Smooth muscle cell of the pulmonary artery (primary cell): ENCODE measurements around the gene INF2. TPM values are rescaled to one million over a fixed set of nuclear protein-coding genes. Genes with fewer than 3 reads are reported as not detected.

Source experiments
- total RNA-seq: library from RNA; depleted of rRNA; stranded (reverse); fragments of >200 nt; gene quantifications from 2 replicates; pipeline ENCODE4 v1.2.3, GENCODE V29; 2014

Gene INF2
- 82.4 and 103 TPM in 2 replicates for total RNA-seq

DNA sequence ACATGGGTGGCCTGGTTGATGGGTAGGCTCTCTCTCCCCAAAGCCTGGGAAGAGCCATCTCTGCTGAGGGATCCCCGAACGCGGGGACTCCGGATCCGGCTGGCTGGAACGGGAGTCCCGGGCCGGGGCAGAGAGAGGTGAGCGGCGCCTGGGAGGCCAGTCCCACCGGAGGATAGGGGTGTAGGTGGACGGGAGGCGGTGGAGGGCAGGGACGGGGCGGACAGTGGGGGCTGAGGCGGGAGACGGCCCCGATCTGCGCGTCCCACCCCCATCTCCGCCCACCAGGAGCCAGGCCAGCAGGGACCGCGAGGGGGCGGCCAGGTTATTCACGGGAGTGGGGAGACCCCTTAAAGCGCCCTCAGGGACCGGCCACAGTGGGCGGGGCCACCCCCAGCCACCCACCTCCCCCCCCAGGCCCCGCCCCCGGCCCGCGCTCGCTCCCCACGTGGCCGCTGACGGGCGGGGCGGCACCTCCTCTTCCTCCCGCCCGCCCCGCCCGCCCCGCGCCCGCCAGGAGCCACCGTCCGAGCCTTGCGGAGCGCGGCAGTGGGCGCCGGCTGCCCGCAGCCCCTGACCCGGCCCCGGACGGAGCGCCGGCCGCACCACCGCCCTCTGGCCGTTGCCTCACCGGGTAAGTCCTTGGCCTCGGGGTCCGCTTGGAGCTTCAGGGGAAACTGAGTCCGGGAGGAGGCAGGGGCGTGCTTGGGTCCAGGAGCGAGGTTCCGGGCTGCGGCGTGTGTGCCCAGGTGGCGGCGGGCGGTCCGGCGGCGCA lies at the start of gene INF2:
Gene INF2, plus strand, starts transcription at position 510 of the 772 bp plus-strand sequence. CDS start 11,748 bp downstream, outside the sequence.

GRCh38 chr14:104723651-104724406 lies 34.4 kb downstream of the INF2 start, which contains the start of gene ADSS1:
Gene ADSS1, plus strand, starts transcription at chr14:104724229. Its CDS starts 42 bp downstream, at chr14:104724271.

DNA sequence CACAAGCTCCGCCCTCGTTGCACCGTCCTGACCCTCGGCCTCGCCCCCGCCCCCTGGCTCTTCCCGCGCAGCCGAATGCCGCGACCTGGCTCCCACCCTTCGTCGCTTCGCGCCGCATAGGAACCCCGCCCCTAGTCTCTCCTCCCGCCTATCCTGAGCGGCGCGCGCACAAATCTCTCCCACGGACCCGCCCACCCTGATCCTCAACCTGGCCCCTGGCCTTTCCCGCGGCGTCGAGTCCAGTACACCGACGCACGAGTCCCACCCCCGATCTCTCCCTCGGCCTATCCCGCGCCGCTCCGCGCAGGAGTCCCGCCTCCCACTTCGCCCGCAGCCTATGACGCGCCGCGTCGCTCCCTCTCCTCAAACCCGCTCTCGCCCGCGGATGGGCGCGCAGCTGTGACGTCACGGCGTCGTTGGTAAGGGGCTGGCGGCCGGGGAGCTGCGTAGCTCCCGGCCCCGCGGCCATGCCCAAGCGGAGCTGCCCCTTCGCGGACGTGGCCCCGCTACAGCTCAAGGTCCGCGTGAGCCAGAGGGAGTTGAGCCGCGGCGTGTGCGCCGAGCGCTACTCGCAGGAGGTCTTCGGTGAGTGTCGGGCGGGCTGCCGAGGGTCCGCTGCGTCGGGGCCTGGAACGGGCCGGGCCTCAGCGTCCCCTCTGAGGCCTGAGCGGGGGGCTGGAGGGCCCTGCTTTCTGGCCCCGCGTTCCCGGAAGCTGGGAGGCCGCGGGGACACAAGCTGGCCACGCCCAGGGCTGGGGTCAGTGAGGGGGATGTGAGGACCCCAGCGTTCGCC lies 63.5 kb downstream of the INF2 start, which contains the start of gene SIVA1:
Gene SIVA1, plus strand, starts transcription at position 413 of the 793 bp plus-strand sequence. Its CDS starts 55 bp downstream, at position 468.

Other genes with a start within 250 kb of the INF2 start
- gene C14orf180, start 109.9 kb upstream of the INF2 start, total RNA-seq, result not detected in 2 replicates
- gene TMEM179, start 84.8 kb upstream of the INF2 start, total RNA-seq, result 0.07 TPM in 1 of 2 replicates, not detected in the other
- 13.0 and 16.3 TPM in 2 replicates for gene ADSS1, start 34.6 kb downstream of the INF2 start, total RNA-seq
- gene SIVA1, start 63.5 kb downstream of the INF2 start, total RNA-seq, result 35.9 and 47.0 TPM in 2 replicates
- 239 and 285 TPM in 2 replicates for gene AKT1, start 106.1 kb downstream of the INF2 start, total RNA-seq
- gene ZBTB42, start 111.5 kb downstream of the INF2 start, total RNA-seq, result 2.7 and 5.8 TPM in 2 replicates
- 19.5 and 43.3 TPM in 2 replicates for gene CEP170B, start 175.7 kb downstream of the INF2 start, total RNA-seq
- 0.07 and 0.13 TPM in 2 replicates for gene PLD4, start 235.3 kb downstream of the INF2 start, total RNA-seq